HEK293 (cell line): ENCODE data around the gene TSPAN17.

Experiments used
- CTCF ChIA-PET: fragments of 350-600 bp; formaldehyde crosslinking; extraction: SDS; loops from one replicate; lab custom pipeline; 2021; ENCODE audit warnings: antibody characterized with exemption; lab: Yijun Ruan, JAX
- POLR2A ChIA-PET: fragments of 300-600 bp; formaldehyde crosslinking; extraction: SDS; loops from one replicate; lab custom pipeline; 2020; ENCODE audit warnings: antibody characterized with exemption, inconsistent platforms; lab: Yijun Ruan, JAX
- H3K27ac ChIP-seq: fragments of 200-500 bp; sonication (Bioruptor generic); 2 replicates; pipeline ENCODE4 v1.5.1; 2014; ENCODE audit warnings: low read depth, low read length, control low read depth, inconsistent platforms; ENCODE audit errors: extremely low read depth
- H3K36me3 ChIP-seq, 2 experiments: fragments of 200-500 bp in 1 of 2; sonication (Bioruptor generic) in 1 of 2; 1 replicate in 1 of 2; 2 replicates in 1 of 2; pipeline ENCODE4 v1.5.1; 2014 to 2017; ENCODE audit warnings: inconsistent platforms in 2 of 2, low read length in 2 of 2; ENCODE audit not compliant: control insufficient read depth in 2 of 2, insufficient read depth in 1 of 2
- H3K4me1 ChIP-seq: fragments of 200-500 bp; sonication (Bioruptor generic); 2 replicates; pipeline ENCODE4 v1.5.1; 2014; ENCODE audit warnings: mild to moderate bottlenecking, low read length, inconsistent platforms; ENCODE audit not compliant: control insufficient read depth, insufficient read depth
- H3K4me3 ChIP-seq: 2 replicates; pipeline ENCODE4 v1.5.1; 2011; ENCODE audit warnings: low read depth, mild to moderate bottlenecking, control low read depth, low read length, moderate library complexity
- H3K9me3 ChIP-seq: fragments of 200-500 bp; sonication (Bioruptor generic); 2 replicates; pipeline ENCODE4 v1.5.1; 2014; ENCODE audit warnings: low read depth, low read length, inconsistent platforms; ENCODE audit not compliant: control insufficient read depth, insufficient read depth
- HOXD13 ChIP-seq: sonication (generic); formaldehyde crosslinking; IDR thresholded peaks from 2 replicates; pipeline ENCODE4 v1.8.0; 2022; ENCODE audit warnings: missing genetic modification reagents, borderline replicate concordance
- KLF16 ChIP-seq: fragments of 450-650 bp; formaldehyde crosslinking; IDR thresholded peaks from 2 replicates; pipeline ENCODE4 v1.5.1; 2017; ENCODE audit warnings: missing biosample characterization, missing genetic modification characterization
- ZBTB17 ChIP-seq: fragments of 450-650 bp; formaldehyde crosslinking; IDR thresholded peaks from 2 replicates; pipeline ENCODE4 v1.5.1; 2016; ENCODE audit warnings: missing biosample characterization, missing genetic modification characterization
- ZFP3 ChIP-seq: fragments of 450-650 bp; formaldehyde crosslinking; IDR thresholded peaks from 2 replicates; pipeline ENCODE4 v1.5.1; 2016; ENCODE audit warnings: low read depth, missing biosample characterization, missing genetic modification characterization
- ZFP69B ChIP-seq: fragments of 450-650 bp; formaldehyde crosslinking; IDR thresholded peaks from 2 replicates; pipeline ENCODE4 v1.5.1; 2016; ENCODE audit warnings: missing biosample characterization, missing genetic modification characterization
- ZNF16 ChIP-seq: fragments of 450-650 bp; formaldehyde crosslinking; IDR thresholded peaks from 2 replicates; pipeline ENCODE4 v1.5.1; 2016; ENCODE audit warnings: low read depth, missing biosample characterization, missing genetic modification characterization
- ZNF37A ChIP-seq: fragments of 450-650 bp; IDR thresholded peaks from 2 replicates; pipeline ENCODE4 v1.5.1; 2018; ENCODE audit warnings: missing biosample characterization, missing genetic modification characterization
- ZNF391 ChIP-seq: fragments of 450-650 bp; formaldehyde crosslinking; IDR thresholded peaks from 2 replicates; pipeline ENCODE4 v1.5.1; 2016; ENCODE audit warnings: low read depth, missing biosample characterization, missing genetic modification characterization, borderline replicate concordance
- ZNF747 ChIP-seq: fragments of 450-650 bp; formaldehyde crosslinking; IDR thresholded peaks from 2 replicates; pipeline ENCODE4 v1.5.1; 2016; ENCODE audit warnings: missing biosample characterization, missing genetic modification characterization
- ZNF792 ChIP-seq: fragments of 450-650 bp; formaldehyde crosslinking; IDR thresholded peaks from 2 replicates; pipeline ENCODE4 v1.5.1; 2016; ENCODE audit warnings: missing biosample characterization, missing genetic modification characterization
- TF ChIP-seq, protein P1 (sequence below): fragments of 450-650 bp; formaldehyde crosslinking; IDR thresholded peaks from 2 replicates; pipeline ENCODE4 v1.5.1; 2016; ENCODE audit warnings: missing biosample characterization, missing genetic modification characterization
- TF ChIP-seq, protein P2 (sequence below): fragments of 450-650 bp; formaldehyde crosslinking; IDR thresholded peaks from 2 replicates; pipeline ENCODE4 v1.5.1; 2016; ENCODE audit warnings: missing biosample characterization, missing genetic modification characterization

The TSPAN17 gene

DNA sequence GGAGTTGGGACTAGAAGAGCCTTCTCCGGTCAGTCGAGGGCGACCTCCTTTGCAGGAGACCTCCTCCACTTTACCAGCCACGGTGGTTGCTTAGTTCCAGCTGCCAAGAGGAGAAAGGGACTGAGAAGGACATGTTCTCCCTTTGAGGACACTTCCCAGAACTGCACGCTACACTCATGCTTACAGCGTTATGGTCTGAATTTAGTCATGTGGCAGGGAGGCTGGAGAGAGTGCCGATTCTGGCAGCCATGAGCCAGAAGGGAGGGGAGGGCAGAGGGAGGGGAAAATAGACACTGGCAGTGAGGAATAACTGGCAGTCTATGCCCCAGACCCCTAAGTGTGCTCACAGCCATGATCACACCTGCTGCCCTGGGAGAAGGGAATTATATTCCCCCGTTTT lies 47.8 kb downstream of the TSPAN17 start:
- ChIA-PET POLR2A (no interaction called here), CTCF (interaction anchor here (2.7 kb wide), 1 partner anchor 35 kb away, joined by 17 read pairs; no protein-coding TSS in a partner anchor)
- TF ChIP-seq ZNF792 (tag by site-specific recombination) (no peak), ZFP3 (tag by site-specific recombination) (no peak), KLF16 (tag by site-specific recombination) (no peak), ZNF16 (no peak), ZBTB17 (tag by site-specific recombination) (peak; percentile 75), ZNF37A (no peak), ZNF391 (tag by site-specific recombination) (no peak)
- TF ChIP-seq, protein P1, sequence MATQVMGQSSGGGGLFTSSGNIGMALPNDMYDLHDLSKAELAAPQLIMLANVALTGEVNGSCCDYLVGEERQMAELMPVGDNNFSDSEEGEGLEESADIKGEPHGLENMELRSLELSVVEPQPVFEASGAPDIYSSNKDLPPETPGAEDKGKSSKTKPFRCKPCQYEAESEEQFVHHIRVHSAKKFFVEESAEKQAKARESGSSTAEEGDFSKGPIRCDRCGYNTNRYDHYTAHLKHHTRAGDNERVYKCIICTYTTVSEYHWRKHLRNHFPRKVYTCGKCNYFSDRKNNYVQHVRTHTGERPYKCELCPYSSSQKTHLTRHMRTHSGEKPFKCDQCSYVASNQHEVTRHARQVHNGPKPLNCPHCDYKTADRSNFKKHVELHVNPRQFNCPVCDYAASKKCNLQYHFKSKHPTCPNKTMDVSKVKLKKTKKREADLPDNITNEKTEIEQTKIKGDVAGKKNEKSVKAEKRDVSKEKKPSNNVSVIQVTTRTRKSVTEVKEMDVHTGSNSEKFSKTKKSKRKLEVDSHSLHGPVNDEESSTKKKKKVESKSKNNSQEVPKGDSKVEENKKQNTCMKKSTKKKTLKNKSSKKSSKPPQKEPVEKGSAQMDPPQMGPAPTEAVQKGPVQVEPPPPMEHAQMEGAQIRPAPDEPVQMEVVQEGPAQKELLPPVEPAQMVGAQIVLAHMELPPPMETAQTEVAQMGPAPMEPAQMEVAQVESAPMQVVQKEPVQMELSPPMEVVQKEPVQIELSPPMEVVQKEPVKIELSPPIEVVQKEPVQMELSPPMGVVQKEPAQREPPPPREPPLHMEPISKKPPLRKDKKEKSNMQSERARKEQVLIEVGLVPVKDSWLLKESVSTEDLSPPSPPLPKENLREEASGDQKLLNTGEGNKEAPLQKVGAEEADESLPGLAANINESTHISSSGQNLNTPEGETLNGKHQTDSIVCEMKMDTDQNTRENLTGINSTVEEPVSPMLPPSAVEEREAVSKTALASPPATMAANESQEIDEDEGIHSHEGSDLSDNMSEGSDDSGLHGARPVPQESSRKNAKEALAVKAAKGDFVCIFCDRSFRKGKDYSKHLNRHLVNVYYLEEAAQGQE (tag by site-specific recombination) = no peak
- TF ChIP-seq, protein P2, sequence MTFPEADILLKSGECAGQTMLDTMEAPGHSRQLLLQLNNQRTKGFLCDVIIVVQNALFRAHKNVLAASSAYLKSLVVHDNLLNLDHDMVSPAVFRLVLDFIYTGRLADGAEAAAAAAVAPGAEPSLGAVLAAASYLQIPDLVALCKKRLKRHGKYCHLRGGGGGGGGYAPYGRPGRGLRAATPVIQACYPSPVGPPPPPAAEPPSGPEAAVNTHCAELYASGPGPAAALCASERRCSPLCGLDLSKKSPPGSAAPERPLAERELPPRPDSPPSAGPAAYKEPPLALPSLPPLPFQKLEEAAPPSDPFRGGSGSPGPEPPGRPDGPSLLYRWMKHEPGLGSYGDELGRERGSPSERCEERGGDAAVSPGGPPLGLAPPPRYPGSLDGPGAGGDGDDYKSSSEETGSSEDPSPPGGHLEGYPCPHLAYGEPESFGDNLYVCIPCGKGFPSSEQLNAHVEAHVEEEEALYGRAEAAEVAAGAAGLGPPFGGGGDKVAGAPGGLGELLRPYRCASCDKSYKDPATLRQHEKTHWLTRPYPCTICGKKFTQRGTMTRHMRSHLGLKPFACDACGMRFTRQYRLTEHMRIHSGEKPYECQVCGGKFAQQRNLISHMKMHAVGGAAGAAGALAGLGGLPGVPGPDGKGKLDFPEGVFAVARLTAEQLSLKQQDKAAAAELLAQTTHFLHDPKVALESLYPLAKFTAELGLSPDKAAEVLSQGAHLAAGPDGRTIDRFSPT (tag by site-specific recombination) = no peak

DNA sequence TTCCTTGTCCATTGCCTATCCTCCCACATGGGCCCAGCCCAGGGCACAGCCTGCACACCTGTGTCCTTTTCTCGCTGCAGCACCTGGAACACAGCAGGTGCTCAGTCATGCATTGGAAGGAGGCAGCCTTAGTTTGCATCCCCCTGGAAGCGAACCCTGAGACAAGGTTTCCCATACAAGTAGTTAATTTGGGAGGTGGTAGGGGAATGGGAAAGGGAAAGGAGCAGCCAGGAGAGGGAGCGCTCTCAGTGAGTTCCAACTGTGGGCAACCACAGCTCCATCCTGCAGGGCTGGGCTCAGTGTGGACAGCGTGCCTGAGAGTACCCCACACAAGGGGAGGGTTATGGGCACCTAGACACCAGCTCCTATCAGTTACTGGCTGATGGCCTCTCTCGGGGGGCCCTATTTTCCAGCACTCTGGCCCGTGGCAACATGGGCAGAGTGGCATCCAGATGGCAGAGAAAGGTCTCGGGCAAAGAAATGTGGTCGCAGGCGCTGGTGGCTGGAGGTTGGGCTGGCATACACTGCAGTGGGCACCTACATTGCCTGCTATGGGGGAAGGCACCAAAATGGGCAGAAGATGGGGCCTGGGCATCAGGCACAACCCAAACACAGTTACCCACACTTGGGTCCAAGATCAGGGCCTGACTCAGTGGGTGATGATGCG lies 50.1 kb downstream of the TSPAN17 start:
- CTCF ChIA-PET = interaction anchor here (0.6 to 0.7 kb wide), 2 partner anchors 40 to 92 kb away, joined by 3 read pairs; no protein-coding TSS in a partner anchor

More for the DNA sequence above, 47.8 kb downstream of the TSPAN17 start:
- Histone ChIP-seq H3K36me3 (no peaks in the 10 kb centered on the region), H3K4me1 (peaks cover 6% of the 10 kb centered on the region; the same call in 1 of the 2 replicates), H3K9me3 (no peaks in the 10 kb centered on the region), H3K4me3 (no peak overlapping the region), H3K27ac (no peak overlapping the region)

More for the DNA sequence above, 50.1 kb downstream of the TSPAN17 start:
- no peak overlapping the region for H3K27ac ChIP-seq
- no peak for TF ChIP-seq HOXD13 (CRISPR knock-in tag)
- TF ChIP-seq, protein P2 (tag by site-specific recombination) = peak; percentile 25; the same call in 1 of the 2 replicates
- no peak for TF ChIP-seq ZFP69B
- TF ChIP-seq ZNF747 (tag by site-specific recombination) = no peak
- TF ChIP-seq, all 188 proteins: peak for 1
- Histone ChIP-seq H3K4me3 (no peak overlapping the region), H3K36me3 (no peaks in the 10 kb centered on the region), H3K4me1 (peaks cover 6% of the 10 kb centered on the region; the same call in 1 of the 2 replicates), H3K9me3 (no peaks in the 10 kb centered on the region)
- POLR2A ChIA-PET = interaction anchor here (0.6 kb wide), 1 partner anchor 98 kb away, joined by 5 read pairs; no protein-coding TSS in a partner anchor
